Prostate gland (tissue), 2 donors: Measurements from ENCODE around the gene PLXNB3.

Source experiments
- CTCF ChIP-seq, 4 experiments: fragments of 200-600 bp in 2 of 4; fragments of 450-650 bp in 2 of 4; sonication (generic) in 2 of 4; IDR thresholded peaks; 1 replicate in 3 of 4; 2 replicates in 1 of 4; pipeline ENCODE4 v1.5.1; 2016 to 2019; ENCODE audit warnings: antibody characterized with exemption in 4 of 4, mild to moderate bottlenecking in 2 of 4, moderate library complexity in 2 of 4
- POLR2A ChIP-seq: fragments of 450-650 bp; IDR thresholded peaks from one replicate; pipeline ENCODE4 v1.6.1; 2016; ENCODE audit warnings: antibody characterized with exemption, mild to moderate bottlenecking
- POLR2AphosphoS5 ChIP-seq: sonication (generic); formaldehyde crosslinking; IDR thresholded peaks from one replicate; pipeline ENCODE4 v1.6.1; 2017; ENCODE audit warnings: antibody characterized with exemption

- TF ChIP-seq POLR2A: no peak
- TF ChIP-seq CTCF (IDR thresholded peaks at IDR 0.05): no peak
- no peak for TF ChIP-seq POLR2AphosphoS5
Observed at GRCh38 chrX:153803211-153804099, 39.4 kb downstream of the PLXNB3 start.
